ENCODE measurements around the gene TNIP1. TPM values are rescaled to one million over a fixed set of nuclear protein-coding genes. Genes with fewer than 3 reads are reported as not detected.

The TNIP1 gene
- total and polyA plus RNA-seq, 12 donors, result 36.6 to 129 (median 93.2) TPM

DNA sequence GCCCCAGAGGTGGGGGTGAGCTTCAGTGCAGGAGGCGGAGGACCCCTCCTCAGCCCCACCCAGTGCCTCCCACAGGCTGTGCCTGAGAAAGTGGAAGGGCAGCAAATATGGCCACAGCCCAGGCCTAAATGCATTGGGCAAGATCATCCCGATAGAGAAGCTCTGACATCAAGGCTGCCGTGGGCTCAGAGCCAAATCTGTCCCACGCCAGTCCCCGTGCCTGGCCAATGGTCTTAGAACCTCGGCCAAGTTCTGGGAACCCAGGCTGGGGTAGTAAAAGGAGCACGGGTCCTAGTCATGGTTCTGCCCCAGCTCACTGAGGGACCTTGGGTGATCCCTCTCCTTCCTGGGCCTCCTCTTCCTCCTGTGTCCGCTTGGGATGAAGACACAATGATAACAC lies 27.7 kb upstream of the TNIP1 start:
- Histone ChIP-seq H3K27me3 (no peaks in the 10 kb centered on the region), H3K36me3 (replicated peaks in 1 of 2) (peaks cover 0 to 88% of the 10 kb centered on the region in 2 donors), H3K9me3 (replicated peaks in 1 of 3) (no peaks in the 10 kb centered on the region), H3K4me1 (replicated peaks in 1 of 2) (peaks cover 5 to 9% of the 10 kb centered on the region in 2 donors), H3K27ac (peak overlapping the region in 1 of 5 donors; percentile 21), H3K4me3 (no peak overlapping the region)
- TF ChIP-seq CTCF (IDR thresholded peaks at IDR 0.05), result no peak
- no peak for TF ChIP-seq POLR2A (IDR thresholded peaks at IDR 0.05)
- 42 to 100% (median 55%) methylated on average over 1 to 8 of the region's 8 CpGs for WGBS, 4 donors
- intact Hi-C loops (cut with DNase I), result no loop called here
- DNase-seq, result peak in 5 of 7 donors; percentile 50 to 74 (median 62)

DNA sequence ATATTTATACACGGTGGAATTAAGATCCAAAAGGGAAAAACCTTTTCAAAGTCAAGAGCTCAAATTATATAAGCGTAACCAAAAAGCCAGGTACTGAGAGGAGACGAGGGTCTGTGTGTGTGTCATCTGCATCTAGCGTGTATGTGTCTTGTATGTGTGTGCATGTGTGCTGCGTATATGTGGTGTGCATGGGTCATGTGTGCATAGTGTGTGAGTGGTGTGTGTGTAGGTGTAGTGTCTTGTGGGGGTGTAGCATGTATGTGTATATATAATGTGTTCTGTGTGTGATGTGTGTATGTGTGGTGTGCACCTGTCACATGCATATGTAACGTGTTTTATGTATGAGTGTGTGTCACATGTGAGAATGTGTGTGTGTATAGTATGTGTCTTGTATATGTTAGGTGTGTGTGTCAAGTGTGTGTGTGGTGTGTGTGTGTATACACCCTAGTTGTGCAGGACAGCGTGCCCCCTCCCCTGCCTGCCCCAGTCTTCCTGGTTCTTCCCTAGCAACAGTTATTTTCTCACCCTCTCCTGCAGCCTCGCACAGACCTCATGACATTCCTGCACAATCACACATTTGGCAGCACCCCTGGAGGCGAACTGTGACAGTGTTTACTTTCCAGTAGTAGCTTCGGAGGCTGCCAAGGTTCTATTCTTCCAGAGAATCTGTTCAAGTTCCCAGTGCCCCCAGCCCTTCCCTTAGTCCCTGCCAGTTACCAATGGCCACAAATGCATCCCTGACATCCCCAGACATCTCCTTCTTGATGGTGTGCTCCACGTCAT lies 27.1 kb upstream of the TNIP1 start:
- peak in 1 of 7 donors; percentile 24 for DNase-seq
- no peaks in the 10 kb centered on the region for H3K27me3 ChIP-seq
- H3K4me3 ChIP-seq, result no peak overlapping the region
- no peak for TF ChIP-seq CTCF (IDR thresholded peaks at IDR 0.05)
- peak in 1 of 2 donors; percentile 15 for TF ChIP-seq POLR2A (IDR thresholded peaks at IDR 0.05)
- 76 to 88% (median 86%) methylated on average over 10 to 11 of the region's 11 CpGs for WGBS, 4 donors
- H3K36me3 ChIP-seq (replicated peaks in 1 of 2), result peaks cover 0 to 91% of the 10 kb centered on the region in 2 donors
- peak overlapping the region in 1 of 5 donors; percentile 21 for H3K27ac ChIP-seq
- intact Hi-C loops (cut with DNase I), result no loop called here
- peaks cover 5 to 9% of the 10 kb centered on the region in 2 donors for H3K4me1 ChIP-seq (replicated peaks in 1 of 2)
- H3K9me3 ChIP-seq (replicated peaks in 1 of 3), result no peaks in the 10 kb centered on the region

GRCh38 chr5:151107084-151107483 lies 26.2 kb upstream of the TNIP1 start:
- intact Hi-C loops (cut with DNase I), result no loop called here
- peaks cover 0 to 91% of the 10 kb centered on the region in 2 donors for H3K36me3 ChIP-seq (replicated peaks in 1 of 2)
- TF ChIP-seq CTCF (IDR thresholded peaks at IDR 0.05), result no peak
- no peaks in the 10 kb centered on the region for H3K9me3 ChIP-seq (replicated peaks in 1 of 3)
- no peak overlapping the region for H3K4me3 ChIP-seq
- peak overlapping the region in 1 of 5 donors; percentile 2 for H3K27ac ChIP-seq
- 78 to 89% (median 81%) methylated on average over 7 of the region's 7 CpGs for WGBS, 4 donors
- no peak for DNase-seq
- H3K4me1 ChIP-seq (replicated peaks in 1 of 2), result peaks cover 5 to 9% of the 10 kb centered on the region in 2 donors
- H3K27me3 ChIP-seq, result no peaks in the 10 kb centered on the region

DNA sequence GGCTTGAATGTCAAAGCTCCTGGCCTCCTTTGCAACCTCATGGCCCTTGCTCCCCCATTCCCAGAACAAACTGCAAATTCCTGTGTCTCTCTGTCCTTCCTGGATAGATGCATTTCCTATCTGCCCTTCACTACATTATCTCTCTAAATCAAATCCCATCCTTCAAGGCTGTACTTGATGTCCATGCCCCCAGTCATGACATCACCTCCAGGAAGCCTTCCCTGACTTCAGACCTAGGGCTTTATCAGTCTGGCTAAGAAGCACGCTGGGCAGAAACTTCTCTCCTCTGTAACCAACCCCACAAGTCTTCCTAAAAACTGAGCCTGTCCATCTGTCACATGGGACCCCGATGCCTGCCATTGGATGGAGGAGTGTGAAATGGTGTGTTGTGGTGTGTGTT lies 25.7 kb upstream of the TNIP1 start:
- intact Hi-C loops (cut with DNase I), result no loop called here
- Histone ChIP-seq H3K27me3 (no peaks in the 10 kb centered on the region), H3K27ac (no peak overlapping the region), H3K4me3 (no peak overlapping the region), H3K9me3 (replicated peaks in 1 of 3) (no peaks in the 10 kb centered on the region), H3K36me3 (replicated peaks in 1 of 2) (peaks cover 0 to 93% of the 10 kb centered on the region in 2 donors), H3K4me1 (replicated peaks in 1 of 2) (peaks cover 6 to 12% of the 10 kb centered on the region in 2 donors)
- 92 to 100% (median 97%) methylated on average over 2 of the region's 2 CpGs for WGBS, 4 donors
- no peak for TF ChIP-seq CTCF (IDR thresholded peaks at IDR 0.05)
- no peak for TF ChIP-seq POLR2A (IDR thresholded peaks at IDR 0.05)
- no peak for DNase-seq

Measured in adrenal gland (tissue), 12 donors.